ENCODE data around the gene PTBP3.
"Not testable (repeated sequence)": the region's sequence is repeated elsewhere in the genome, so short reads cannot be mapped to it uniquely, and the experiment has no call there.

PTBP3 gene

DNA sequence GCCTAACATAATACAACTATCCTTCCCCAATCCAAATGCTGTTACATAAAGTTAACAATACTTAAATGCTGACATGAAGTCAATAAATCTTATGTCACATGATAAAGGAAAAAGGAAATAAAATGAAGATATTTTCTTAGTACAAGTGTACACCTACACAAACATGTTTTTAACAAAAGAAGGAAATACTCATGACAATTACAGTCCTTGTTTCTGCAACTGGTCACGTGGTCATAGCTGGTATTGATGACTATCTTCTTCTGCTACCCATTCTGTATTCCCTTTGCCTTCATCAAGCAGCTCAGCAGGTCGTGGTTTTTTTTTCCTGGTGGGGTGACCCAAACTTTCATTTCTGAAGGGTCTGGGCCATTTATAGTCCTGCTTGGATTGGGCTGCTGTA is 40.2 kb upstream of the PTBP3 start:
- H3K79me1 ChIP-seq (ENCODE audit: low read depth, low read length); H3K4me1 ChIP-seq (ENCODE audit: control insufficient read depth in 2 of 2, insufficient read depth in 1 of 2, low read depth in 1 of 2, low read length in 2 of 2); H2BK120ac ChIP-seq (ENCODE audit: low read depth, low read length); H3K27me3 ChIP-seq (ENCODE audit: control insufficient read depth in 3 of 3, insufficient read depth in 3 of 3, low read depth in 1 of 3, low read length in 3 of 3); H3K4ac ChIP-seq (ENCODE audit: low read length); DNase-seq (ENCODE audit: low spot score); H3K4me3 ChIP-seq (ENCODE audit: low read length in 2 of 2); H2BK15ac ChIP-seq (ENCODE audit: low read length); H4K91ac ChIP-seq (ENCODE audit: low read depth, low read length, poor library complexity); H3K4me2 ChIP-seq (ENCODE audit: insufficient read depth, low read length, poor library complexity, severe bottlenecking); H2AFZ ChIP-seq (ENCODE audit: low read length); H4K8ac ChIP-seq (ENCODE audit: low read depth, low read length); H2BK5ac ChIP-seq (ENCODE audit: low read length); H2AK5ac ChIP-seq (ENCODE audit: low read depth, low read length); H3K36me3 ChIP-seq (replicated peaks in 1 of 2; ENCODE audit: control insufficient read depth in 2 of 2, insufficient read depth in 2 of 2, low read length in 2 of 2); H3K18ac ChIP-seq (ENCODE audit: low read length); H3K27ac ChIP-seq (replicated peaks; ENCODE audit: low read length); H3K9ac ChIP-seq (ENCODE audit: low read depth, low read length, poor library complexity); H3K14ac ChIP-seq (ENCODE audit: low read length); H2BK12ac ChIP-seq (ENCODE audit: low read length); H3K23ac ChIP-seq (ENCODE audit: low read depth, low read length, poor library complexity): not testable (repeated sequence)
- no CpG with 5 or more reads among the region's 2 CpGs for WGBS, 2 donors (ENCODE audit: extremely low coverage in 2 of 2, insufficient read length in 2 of 2, insufficient replicate concordance in 1 of 2)
- peaks cover 2 to 23% of the 10 kb centered on the region in 2 donors for H3K9me3 ChIP-seq (replicated peaks in 1 of 2; ENCODE audit: control insufficient read depth in 2 of 2, insufficient read depth in 1 of 2, low read depth in 1 of 2, low read length in 2 of 2)

DNA sequence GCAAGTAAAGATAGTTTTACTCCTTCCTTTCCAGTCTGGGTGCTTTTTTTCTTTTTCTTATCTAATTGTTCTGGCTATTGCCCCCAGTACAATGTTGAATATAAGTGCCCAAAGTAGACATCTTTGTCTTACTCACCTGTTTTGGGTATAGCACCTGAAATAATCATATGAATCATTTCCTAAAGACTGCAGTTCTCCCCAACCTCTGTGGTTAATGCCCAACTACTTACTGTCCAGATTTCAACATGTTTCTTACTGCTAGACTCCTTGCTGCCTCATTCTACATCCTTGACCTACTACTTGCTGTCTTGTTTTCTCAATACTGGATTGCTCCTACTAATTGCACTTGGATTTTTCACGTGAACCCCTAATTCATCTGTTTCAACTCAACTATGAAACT is 37.6 kb upstream of the PTBP3 start:
- Histone ChIP-seq H2AK5ac (ENCODE audit: low read depth, low read length) (no peak overlapping the region), H3K36me3 (replicated peaks in 1 of 2; ENCODE audit: control insufficient read depth in 2 of 2, insufficient read depth in 2 of 2, low read length in 2 of 2) (peaks cover 0 to 4% of the 10 kb centered on the region in 2 donors), H2BK15ac (ENCODE audit: low read length) (no peak overlapping the region), H3K9ac (ENCODE audit: low read depth, low read length, poor library complexity) (no peak overlapping the region), H2BK120ac (ENCODE audit: low read depth, low read length) (no peak overlapping the region), H3K27me3 (ENCODE audit: control insufficient read depth in 3 of 3, insufficient read depth in 3 of 3, low read depth in 1 of 3, low read length in 3 of 3) (peaks cover 0 to 2% (median 0%) of the 10 kb centered on the region in 3 experiments), H3K14ac (ENCODE audit: low read length) (no peak overlapping the region), H4K91ac (ENCODE audit: low read depth, low read length, poor library complexity) (no peak overlapping the region), H4K8ac (ENCODE audit: low read depth, low read length) (no peak overlapping the region), H2BK12ac (ENCODE audit: low read length) (no peak overlapping the region), H2BK5ac (ENCODE audit: low read length) (no peak overlapping the region), H3K4ac (ENCODE audit: low read length) (no peak overlapping the region), H3K4me3 (ENCODE audit: low read length in 2 of 2) (no peak overlapping the region), H3K9me3 (replicated peaks in 1 of 2; ENCODE audit: control insufficient read depth in 2 of 2, insufficient read depth in 1 of 2, low read depth in 1 of 2, low read length in 2 of 2) (peaks cover 4 to 17% of the 10 kb centered on the region in 2 donors), H3K4me2 (ENCODE audit: insufficient read depth, low read length, poor library complexity, severe bottlenecking) (no peak overlapping the region), H3K23ac (ENCODE audit: low read depth, low read length, poor library complexity) (no peak overlapping the region), H3K79me1 (ENCODE audit: low read depth, low read length) (no peaks in the 10 kb centered on the region), H3K18ac (ENCODE audit: low read length) (no peak overlapping the region), H2AFZ (ENCODE audit: low read length) (no peak overlapping the region), H3K4me1 (ENCODE audit: control insufficient read depth in 2 of 2, insufficient read depth in 1 of 2, low read depth in 1 of 2, low read length in 2 of 2) (no peaks in the 10 kb centered on the region), H3K27ac (replicated peaks; ENCODE audit: low read length) (no peak overlapping the region)
- no peak for DNase-seq (ENCODE audit: low spot score)
- no CpG with 5 or more reads among the region's 1 CpG for WGBS, 2 donors (ENCODE audit: extremely low coverage in 2 of 2, insufficient read length in 2 of 2, insufficient replicate concordance in 1 of 2)

DNA sequence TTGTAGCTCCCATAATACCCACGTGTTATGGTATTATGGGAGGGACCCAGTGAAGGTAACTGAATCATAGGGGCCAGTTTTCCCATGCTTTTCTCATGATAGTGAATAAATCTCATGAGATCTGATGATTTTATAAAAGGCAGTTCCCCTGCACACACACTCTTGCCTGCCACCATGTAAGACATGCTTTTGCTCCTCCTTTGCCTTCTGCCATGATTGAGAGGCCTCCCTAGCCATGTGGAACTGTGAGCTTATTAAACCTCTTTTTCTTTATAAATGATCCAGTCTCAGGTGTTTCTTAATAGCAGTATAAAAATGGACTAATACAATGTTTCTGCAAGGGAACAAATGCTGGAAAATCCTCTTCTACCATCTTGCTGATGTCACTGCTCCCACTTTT is 36.4 kb upstream of the PTBP3 start:
- Histone ChIP-seq H3K9ac (ENCODE audit: low read depth, low read length, poor library complexity) (no peak overlapping the region), H2BK5ac (ENCODE audit: low read length) (no peak overlapping the region), H2AFZ (ENCODE audit: low read length) (no peak overlapping the region), H3K36me3 (replicated peaks in 1 of 2; ENCODE audit: control insufficient read depth in 2 of 2, insufficient read depth in 2 of 2, low read length in 2 of 2) (peaks cover 0 to 4% of the 10 kb centered on the region in 2 donors), H3K4ac (ENCODE audit: low read length) (no peak overlapping the region), H3K23ac (ENCODE audit: low read depth, low read length, poor library complexity) (no peak overlapping the region), H3K27ac (replicated peaks; ENCODE audit: low read length) (no peak overlapping the region), H2BK15ac (ENCODE audit: low read length) (no peak overlapping the region), H3K4me1 (ENCODE audit: control insufficient read depth in 2 of 2, insufficient read depth in 1 of 2, low read depth in 1 of 2, low read length in 2 of 2) (no peaks in the 10 kb centered on the region), H3K4me3 (ENCODE audit: low read length in 2 of 2) (no peak overlapping the region), H2BK12ac (ENCODE audit: low read length) (no peak overlapping the region), H3K27me3 (ENCODE audit: control insufficient read depth in 3 of 3, insufficient read depth in 3 of 3, low read depth in 1 of 3, low read length in 3 of 3) (peaks cover 0 to 2% (median 0%) of the 10 kb centered on the region in 3 experiments), H2AK5ac (ENCODE audit: low read depth, low read length) (no peak overlapping the region), H3K9me3 (replicated peaks in 1 of 2; ENCODE audit: control insufficient read depth in 2 of 2, insufficient read depth in 1 of 2, low read depth in 1 of 2, low read length in 2 of 2) (peaks cover 4 to 17% of the 10 kb centered on the region in 2 donors), H3K4me2 (ENCODE audit: insufficient read depth, low read length, poor library complexity, severe bottlenecking) (no peak overlapping the region), H2BK120ac (ENCODE audit: low read depth, low read length) (no peak overlapping the region), H3K14ac (ENCODE audit: low read length) (no peak overlapping the region), H4K91ac (ENCODE audit: low read depth, low read length, poor library complexity) (no peak overlapping the region), H4K8ac (ENCODE audit: low read depth, low read length) (no peak overlapping the region), H3K18ac (ENCODE audit: low read length) (no peak overlapping the region), H3K79me1 (ENCODE audit: low read depth, low read length) (no peaks in the 10 kb centered on the region)
- no peak for DNase-seq (ENCODE audit: low spot score)
- WGBS, 2 donors (ENCODE audit: extremely low coverage in 2 of 2, insufficient read length in 2 of 2, insufficient replicate concordance in 1 of 2), result no CpG with 5 or more reads among the region's 1 CpG

DNA sequence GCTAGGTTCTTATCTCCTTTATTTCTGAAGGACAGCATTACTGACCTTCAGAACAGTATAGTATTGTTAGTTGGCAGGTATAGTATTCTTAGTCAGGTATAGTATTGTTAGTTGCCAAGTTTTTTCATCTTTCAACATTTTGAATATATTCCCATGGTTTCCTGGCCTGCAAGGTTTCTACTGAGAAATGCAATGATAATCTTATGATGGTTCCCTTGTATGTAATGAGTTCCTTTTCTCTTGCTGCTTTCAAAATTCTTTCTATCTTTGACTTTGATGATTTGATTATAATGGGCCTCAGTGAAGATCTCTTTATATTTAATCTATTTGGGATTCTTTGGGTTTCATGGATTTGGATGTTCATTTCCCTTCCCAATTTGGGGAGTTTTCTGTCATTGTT is 34.0 kb upstream of the PTBP3 start:
- Histone ChIP-seq H3K36me3 (replicated peaks in 1 of 2; ENCODE audit: control insufficient read depth in 2 of 2, insufficient read depth in 2 of 2, low read length in 2 of 2) (peaks cover 0 to 1% of the 10 kb centered on the region in 2 donors), H3K14ac (ENCODE audit: low read length) (no peak overlapping the region), H2AFZ (ENCODE audit: low read length) (no peak overlapping the region), H3K18ac (ENCODE audit: low read length) (no peak overlapping the region), H3K4ac (ENCODE audit: low read length) (no peak overlapping the region), H4K8ac (ENCODE audit: low read depth, low read length) (no peak overlapping the region), H3K27ac (replicated peaks; ENCODE audit: low read length) (no peak overlapping the region), H2BK15ac (ENCODE audit: low read length) (no peak overlapping the region), H2AK5ac (ENCODE audit: low read depth, low read length) (no peak overlapping the region), H2BK12ac (ENCODE audit: low read length) (no peak overlapping the region), H3K9me3 (replicated peaks in 1 of 2; ENCODE audit: control insufficient read depth in 2 of 2, insufficient read depth in 1 of 2, low read depth in 1 of 2, low read length in 2 of 2) (peaks cover 4 to 17% of the 10 kb centered on the region in 2 donors), H3K79me1 (ENCODE audit: low read depth, low read length) (no peaks in the 10 kb centered on the region), H3K9ac (ENCODE audit: low read depth, low read length, poor library complexity) (no peak overlapping the region), H3K23ac (ENCODE audit: low read depth, low read length, poor library complexity) (no peak overlapping the region), H3K4me1 (ENCODE audit: control insufficient read depth in 2 of 2, insufficient read depth in 1 of 2, low read depth in 1 of 2, low read length in 2 of 2) (no peaks in the 10 kb centered on the region), H3K4me3 (ENCODE audit: low read length in 2 of 2) (no peak overlapping the region), H2BK5ac (ENCODE audit: low read length) (no peak overlapping the region), H3K27me3 (ENCODE audit: control insufficient read depth in 3 of 3, insufficient read depth in 3 of 3, low read depth in 1 of 3, low read length in 3 of 3) (peaks cover 0 to 2% (median 0%) of the 10 kb centered on the region in 3 experiments), H3K4me2 (ENCODE audit: insufficient read depth, low read length, poor library complexity, severe bottlenecking) (no peak overlapping the region), H2BK120ac (ENCODE audit: low read depth, low read length) (no peak overlapping the region), H4K91ac (ENCODE audit: low read depth, low read length, poor library complexity) (no peak overlapping the region)
- no peak for DNase-seq (ENCODE audit: low spot score)
